Measurements from ENCODE around the gene NAA11. TPM values are rescaled to one million over a fixed set of nuclear protein-coding genes. Genes with fewer than 3 reads are reported as not detected.

NAA11 gene
- total RNA-seq, 1 experiment from 2014 or later: not detected

DNA sequence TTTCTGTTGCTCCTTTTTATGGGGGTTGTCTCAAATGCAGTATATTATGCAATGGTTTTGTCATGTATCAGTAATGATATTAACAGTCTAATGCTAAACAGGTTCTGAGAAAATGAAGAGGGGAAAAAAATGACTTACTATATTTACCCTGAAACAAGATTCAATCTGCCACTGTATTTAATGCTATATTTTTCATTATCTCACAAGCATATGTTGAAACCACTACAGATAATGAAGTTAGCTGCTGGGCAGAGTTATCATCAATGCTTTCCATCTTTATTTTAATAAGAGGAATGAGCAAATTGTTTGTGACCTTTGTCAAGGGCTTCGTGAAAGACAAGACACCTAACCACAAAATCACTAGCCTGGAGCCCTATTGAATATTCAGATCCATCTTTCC lies 32.6 kb upstream of the NAA11 start:
- Histone ChIP-seq H3K9me3 (ENCODE audit: control insufficient read depth, low read depth, low read length) (no peaks in the 10 kb centered on the region), H4K8ac (replicated peaks; ENCODE audit: insufficient read length, low read depth, low read length) (no peak overlapping the region), H3K4me1 (ENCODE audit: insufficient read depth, low read length) (no peaks in the 10 kb centered on the region), H3T11ph (ENCODE audit: low read length) (no peak overlapping the region), H4K5ac (ENCODE audit: insufficient read length, low read depth, low read length) (no peak overlapping the region), H3K27ac (ENCODE audit: insufficient read length, low read depth, low read length) (no peak overlapping the region), H3K4ac (ENCODE audit: low read depth, low read length) (no peak overlapping the region), H2BK5ac (ENCODE audit: insufficient read length, low read length) (no peak overlapping the region), H3K18ac (ENCODE audit: insufficient read length, low read depth, low read length) (no peak overlapping the region), H2AFZ (ENCODE audit: low read length) (no peak overlapping the region), H3K79me1 (ENCODE audit: insufficient read depth, low read depth, low read length, poor library complexity, severe bottlenecking) (no peaks in the 10 kb centered on the region), H4K20me1 (ENCODE audit: control insufficient read depth, insufficient read depth, insufficient read length) (no peaks in the 10 kb centered on the region), H2BK15ac (ENCODE audit: low read depth, low read length) (no peak overlapping the region), H3K56ac (ENCODE audit: insufficient read length, low read depth, low read length) (no peak overlapping the region), H2BK20ac (ENCODE audit: low read depth, low read length, poor library complexity, severe bottlenecking) (no peak overlapping the region), H3K23me2 (ENCODE audit: insufficient read length, low read depth, low read length, poor library complexity, severe bottlenecking) (no peaks in the 10 kb centered on the region), H2BK120ac (ENCODE audit: low read depth, low read length, poor library complexity, severe bottlenecking) (no peak overlapping the region), H3K79me2 (ENCODE audit: insufficient read depth, low read length) (no peaks in the 10 kb centered on the region), H3K23ac (ENCODE audit: insufficient read length, low read depth, low read length) (no peak overlapping the region), H3K9ac (ENCODE audit: extremely low read depth, insufficient read length, low read length) (no peak overlapping the region), H3K14ac (ENCODE audit: insufficient read depth, low read length) (no peak overlapping the region), H2BK12ac (ENCODE audit: insufficient read length, low read depth, low read length) (no peak overlapping the region), H4K91ac (ENCODE audit: insufficient read length, low read depth, low read length) (no peak overlapping the region), H3K4me2 (ENCODE audit: insufficient read depth, insufficient read length, low read length) (no peak overlapping the region), H3K27me3 (ENCODE audit: insufficient read depth, low read length) (no peaks in the 10 kb centered on the region), H2AK5ac (ENCODE audit: insufficient read length, low read length) (no peak overlapping the region)
- no CpG with 5 or more reads among the region's 1 CpG for WGBS (ENCODE audit: extremely low coverage, insufficient read length, low lambda C conversion rate)
- no peaks in the 10 kb centered on the region for H3K36me3 Mint-ChIP-seq (ENCODE audit: insufficient read depth in 1 of 3, low read depth in 3 of 3)
- DNase-seq: no peak
- H3K27ac Mint-ChIP-seq: no peak overlapping the region
- H3K4me3 Mint-ChIP-seq: no peak overlapping the region
- H3K4me1 Mint-ChIP-seq: no peaks in the 10 kb centered on the region
- no peaks in the 10 kb centered on the region for H3K27me3 Mint-ChIP-seq (ENCODE audit: low read depth)
- H3K9me3 Mint-ChIP-seq: no peaks in the 10 kb centered on the region
- TF ChIP-seq, protein P1, sequence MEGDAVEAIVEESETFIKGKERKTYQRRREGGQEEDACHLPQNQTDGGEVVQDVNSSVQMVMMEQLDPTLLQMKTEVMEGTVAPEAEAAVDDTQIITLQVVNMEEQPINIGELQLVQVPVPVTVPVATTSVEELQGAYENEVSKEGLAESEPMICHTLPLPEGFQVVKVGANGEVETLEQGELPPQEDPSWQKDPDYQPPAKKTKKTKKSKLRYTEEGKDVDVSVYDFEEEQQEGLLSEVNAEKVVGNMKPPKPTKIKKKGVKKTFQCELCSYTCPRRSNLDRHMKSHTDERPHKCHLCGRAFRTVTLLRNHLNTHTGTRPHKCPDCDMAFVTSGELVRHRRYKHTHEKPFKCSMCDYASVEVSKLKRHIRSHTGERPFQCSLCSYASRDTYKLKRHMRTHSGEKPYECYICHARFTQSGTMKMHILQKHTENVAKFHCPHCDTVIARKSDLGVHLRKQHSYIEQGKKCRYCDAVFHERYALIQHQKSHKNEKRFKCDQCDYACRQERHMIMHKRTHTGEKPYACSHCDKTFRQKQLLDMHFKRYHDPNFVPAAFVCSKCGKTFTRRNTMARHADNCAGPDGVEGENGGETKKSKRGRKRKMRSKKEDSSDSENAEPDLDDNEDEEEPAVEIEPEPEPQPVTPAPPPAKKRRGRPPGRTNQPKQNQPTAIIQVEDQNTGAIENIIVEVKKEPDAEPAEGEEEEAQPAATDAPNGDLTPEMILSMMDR (conservative IDR thresholded peaks at IDR 0.05): no peak

All from H9 (cell line).